ENCODE measurements around the gene HAX1.
"Not testable (repeated sequence)": the region's sequence is repeated elsewhere in the genome, so short reads cannot be mapped to it uniquely, and the experiment has no call there.

The HAX1 gene

DNA sequence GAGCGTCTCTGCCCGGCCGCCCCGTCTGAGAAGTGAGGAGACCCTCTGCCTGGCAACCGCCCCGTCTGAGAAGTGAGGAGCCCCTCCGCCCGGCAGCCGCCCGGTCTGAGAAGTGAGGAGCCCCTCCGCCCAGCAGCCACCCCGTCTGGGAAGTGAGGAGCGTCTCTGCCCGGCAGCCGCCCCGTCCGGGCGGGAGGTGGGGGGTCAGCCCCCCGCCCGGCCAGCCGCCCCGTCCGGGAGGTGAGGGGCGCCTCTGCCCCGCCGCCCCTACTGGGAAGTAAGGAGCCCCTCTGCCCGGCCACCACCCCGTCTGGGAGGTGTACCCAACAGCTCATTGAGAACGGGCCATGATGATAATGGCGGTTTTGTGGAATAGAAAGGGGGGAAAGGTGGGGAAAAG, 15.2 kb downstream of the HAX1 start:
- not testable (repeated sequence) for DNase-seq

DNA sequence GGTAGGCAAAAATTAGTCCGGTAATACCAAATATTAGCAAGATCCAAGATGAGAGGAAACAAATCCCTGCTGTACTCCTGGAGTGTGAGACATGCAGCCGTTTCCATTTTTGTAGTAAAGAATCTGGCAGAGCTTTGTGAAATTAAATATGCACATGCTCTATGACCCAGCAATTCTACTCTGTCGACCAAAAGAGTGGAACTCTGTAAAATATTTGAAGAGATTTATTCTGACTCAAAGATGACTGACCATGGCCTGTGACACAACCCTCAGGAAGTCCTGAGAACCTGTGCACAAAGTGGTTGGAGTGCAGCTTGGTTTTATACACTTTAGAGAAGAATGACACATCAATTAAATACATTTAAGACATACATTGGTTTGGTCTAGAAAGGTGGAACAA, 16.2 kb downstream of the HAX1 start:
- DNase-seq: no peak

DNA sequence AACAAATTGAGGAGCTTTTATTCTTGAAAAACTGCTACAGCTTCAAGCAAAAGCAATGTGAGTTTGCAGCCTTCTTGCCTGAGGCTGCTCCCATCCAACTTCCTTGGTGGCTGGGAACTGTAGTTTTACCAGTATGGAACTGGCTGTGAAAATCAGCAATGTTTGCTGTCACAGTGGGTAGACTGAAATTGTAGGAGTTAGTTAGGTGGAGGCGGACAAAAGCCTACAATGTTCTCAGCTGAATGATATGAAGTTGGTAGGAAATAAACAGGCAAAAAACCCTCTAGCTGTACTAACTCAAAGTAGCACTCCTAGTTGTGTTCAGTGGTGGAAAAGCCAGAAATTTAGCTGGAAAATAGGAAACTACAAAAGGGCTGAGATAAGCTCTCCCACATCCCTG, 18.5 kb downstream of the HAX1 start:
- DNase-seq: no peak

DNA sequence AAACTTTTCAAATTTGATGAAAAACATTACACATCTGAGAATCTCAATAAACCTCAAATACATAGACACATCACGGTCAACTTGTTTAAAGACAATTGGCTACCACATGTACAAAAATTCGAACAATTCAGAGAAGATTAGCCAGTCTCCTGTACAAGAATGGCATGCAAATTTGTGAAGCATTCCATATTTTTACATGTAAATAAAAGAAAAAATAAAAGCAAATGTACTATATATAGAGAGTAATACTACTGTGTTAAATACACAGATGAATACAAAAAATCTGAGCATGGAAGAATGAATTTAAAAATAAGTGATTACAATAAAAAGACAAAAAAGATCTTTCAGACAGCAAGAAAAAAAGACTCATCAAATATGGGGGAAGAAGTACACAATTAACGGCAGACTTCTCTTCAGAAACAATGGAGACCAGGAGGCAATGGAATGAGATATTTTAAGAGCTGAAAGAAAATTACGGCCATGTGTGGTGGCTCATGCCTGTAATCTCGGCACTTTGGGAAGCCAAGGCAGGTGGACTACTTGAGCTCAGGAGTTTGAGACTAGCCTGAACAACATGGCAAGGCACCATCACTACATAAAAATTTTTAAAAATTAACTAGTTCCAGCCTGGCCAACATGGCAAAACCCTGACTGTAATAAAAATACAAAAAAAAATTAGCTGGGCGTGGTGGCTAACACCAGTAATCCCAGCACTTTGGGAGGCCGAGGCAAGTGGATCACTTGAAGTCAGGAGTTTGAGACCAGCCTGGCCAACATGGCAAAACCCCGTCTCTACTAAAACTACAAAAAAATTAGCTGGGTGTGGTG, 23.2 kb downstream of the HAX1 start:
- no peak for DNase-seq

DNA sequence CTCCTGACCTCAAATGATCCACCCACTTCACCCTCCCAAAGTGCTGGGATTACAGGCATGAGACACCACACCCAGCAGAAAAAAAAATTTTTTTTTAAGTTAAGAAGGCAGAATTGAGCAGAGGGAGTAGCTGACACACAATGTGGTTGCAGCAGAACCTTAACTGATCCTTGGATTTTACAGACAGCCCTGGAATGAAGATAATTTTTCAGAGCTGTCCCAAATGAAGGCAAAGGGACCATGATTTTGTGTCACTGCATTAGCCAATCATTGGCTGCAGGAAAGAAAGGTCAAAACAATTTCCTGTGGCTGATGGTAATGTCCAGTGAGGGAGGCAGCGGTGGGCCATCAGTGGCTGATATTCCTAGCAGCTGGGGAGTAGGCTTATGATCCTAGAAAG, 29.2 kb downstream of the HAX1 start:
- DNase-seq: no peak

DNA sequence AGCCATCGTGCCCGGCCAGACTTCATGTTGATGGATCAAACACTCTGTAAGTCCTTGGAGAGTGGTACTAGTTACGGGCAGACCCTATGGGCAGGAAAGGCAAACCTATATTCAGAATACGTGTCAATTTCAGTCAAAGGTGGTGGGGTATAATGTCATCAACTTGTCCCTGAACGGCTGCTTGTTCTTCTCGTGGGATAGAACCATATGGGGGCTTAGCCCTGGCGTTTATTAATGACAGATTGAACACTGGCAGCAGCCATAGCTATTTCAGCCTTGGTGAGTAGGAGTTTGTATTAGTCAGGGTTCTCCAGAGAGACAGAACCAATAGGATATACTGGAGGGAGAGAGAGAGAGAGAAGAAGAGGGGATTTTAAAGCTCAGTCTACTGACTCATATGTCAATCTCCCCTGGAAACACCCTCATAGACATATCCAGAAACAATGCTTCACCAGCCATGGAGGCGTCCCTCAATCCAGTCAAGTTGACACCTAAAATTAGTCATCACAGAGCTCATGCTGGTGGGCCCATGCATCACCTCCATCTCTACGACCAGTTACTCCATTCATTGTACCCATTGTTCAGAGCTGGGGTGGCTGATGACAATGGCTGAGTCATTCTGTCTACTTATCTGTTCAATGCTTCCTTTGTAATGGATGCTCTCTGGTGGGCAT, 32.4 kb downstream of the HAX1 start:
- DNase-seq: no peak

DNA sequence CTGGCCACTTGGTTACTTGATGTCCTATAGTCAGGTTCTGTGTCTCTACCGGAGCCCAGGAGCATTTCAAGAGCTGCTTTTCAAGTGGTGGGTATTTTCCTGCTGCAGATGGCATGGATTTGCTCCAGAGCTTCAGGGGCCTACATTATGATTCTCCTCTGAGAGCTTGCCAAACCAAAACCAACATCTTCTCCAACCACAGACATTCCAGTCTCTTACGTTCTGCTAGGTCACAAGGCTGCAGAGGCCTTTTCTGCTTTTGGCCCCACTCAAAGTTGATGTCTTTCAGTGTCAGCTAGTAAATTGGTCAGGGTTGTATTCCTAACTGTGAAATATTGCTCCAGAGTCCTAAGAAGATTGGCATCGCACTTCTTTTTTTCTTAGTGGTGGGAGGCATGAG, 33.7 kb downstream of the HAX1 start:
- peak; percentile 16 for DNase-seq

DNA sequence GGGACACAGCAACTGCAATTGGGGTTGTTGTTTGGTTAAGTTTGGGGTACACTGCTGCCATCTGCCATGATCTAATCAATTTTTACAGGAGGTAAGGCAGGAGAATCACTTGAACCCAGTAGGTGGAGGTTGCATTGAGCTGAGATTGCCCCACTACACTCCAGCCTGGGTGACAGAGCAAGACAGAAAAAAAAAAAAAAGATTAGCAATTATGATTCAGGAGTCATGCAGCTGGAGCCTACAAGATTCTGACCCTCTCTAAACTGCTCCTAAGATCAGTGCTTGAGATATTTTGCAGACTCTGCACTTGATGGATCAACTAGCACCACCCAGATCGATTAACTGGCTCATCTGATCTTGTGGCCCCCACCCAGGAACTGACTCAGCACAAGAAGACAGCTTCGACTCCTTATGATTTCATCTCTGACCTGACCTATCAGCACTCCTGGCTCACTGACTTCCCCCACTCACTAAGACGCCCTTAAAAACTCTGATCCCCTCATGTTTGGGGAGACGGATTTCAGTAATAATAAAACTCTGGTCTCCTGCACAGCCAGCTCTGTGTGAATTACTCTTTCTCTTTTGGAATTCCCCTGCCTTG, 35.3 kb downstream of the HAX1 start:
- DNase-seq: not testable (repeated sequence)

DNA sequence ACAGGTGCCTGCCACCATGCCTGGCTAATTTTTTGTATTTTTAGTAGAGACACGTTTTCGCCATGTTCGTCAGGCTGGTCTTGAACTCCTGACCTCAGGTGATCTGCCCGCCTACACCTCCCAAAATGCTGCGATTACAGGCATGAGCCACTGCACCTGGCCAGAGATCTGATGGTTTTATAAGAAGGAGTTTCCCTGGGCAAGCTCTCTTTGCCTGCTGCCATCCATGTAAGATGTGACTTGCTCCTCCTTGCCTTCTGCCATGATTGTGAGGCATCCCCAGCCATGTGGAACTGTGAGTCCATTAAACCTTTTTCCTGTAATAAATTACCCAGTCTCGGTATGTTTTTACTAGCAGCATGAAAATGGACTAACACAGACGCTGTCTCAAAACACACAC, 36.7 kb downstream of the HAX1 start:
- not testable (repeated sequence) for DNase-seq

DNA sequence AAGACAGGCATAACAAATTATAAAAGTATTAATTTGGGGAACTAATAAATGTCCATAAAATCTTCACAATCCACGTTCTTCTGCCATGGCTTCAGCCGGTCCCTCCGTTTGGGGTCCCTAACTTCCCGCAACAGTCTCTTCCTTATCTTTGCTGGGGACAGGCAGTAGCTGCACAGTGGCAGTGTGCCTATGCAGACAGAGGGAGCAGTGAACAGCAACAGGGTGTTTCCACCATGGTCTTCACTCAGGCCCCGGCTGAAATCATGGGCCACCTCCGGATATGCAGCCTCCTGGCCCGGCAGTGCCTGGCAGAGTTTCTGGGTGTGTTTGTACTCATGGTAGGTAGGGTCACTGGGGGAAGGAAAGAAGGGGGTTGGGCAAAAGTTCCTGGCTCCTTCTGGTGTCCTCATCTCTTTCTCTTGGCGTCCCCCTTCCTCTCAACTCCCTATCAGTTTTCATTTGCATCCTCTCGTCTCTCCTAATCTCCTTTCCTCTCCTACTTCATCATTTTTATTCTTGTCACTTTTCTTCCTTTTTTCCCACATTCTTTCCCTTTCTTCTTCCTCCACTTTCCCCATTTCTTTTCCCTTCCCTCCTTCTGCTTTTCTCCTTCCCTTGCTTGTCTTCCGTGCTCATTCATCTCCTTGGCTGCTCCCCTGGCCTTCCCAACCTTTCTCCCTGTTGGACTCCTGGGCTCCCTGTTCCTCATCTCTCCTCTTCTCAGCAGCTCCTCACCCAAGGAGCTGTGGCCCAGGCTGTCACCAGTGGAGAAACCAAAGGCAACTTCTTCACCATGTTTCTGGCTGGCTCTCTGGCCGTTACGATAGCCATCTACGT, 40.0 kb downstream of the HAX1 start:
- DNase-seq: not testable (repeated sequence)

DNA sequence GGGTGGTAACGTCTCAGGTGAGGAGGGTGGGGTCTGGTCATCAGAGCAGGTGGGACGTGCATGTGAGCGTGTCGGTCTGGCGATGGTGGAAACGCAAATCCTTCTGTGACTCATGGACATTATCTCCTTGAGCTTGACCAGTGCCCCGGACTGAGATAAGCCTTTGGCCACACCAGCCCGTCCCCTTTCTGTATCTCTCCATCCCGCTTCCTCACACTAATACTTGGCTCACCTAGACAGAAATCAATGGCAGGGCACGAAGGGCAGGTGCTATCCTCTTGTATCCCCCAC, 40.6 kb downstream of the HAX1 start:
- no peak for DNase-seq

DNA sequence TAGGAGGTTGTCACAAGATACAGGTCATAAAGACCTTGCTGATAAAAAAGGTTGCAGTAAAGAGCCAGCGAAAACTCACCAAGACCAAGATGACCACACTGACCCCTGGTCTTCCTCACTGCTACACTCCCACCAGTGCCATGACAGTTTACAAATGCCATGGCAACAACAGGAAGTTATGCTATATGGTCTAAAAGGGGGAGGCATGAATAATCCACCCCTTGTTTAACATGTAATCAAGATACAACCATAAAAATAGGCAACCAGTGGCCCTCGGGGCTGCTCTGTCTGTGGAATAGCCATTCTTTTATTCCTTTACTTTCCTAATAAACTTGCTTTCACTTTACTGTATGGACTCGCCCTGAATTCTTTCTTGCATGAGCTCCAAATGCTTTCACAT, 41.8 kb downstream of the HAX1 start:
- not testable (repeated sequence) for DNase-seq

DNA sequence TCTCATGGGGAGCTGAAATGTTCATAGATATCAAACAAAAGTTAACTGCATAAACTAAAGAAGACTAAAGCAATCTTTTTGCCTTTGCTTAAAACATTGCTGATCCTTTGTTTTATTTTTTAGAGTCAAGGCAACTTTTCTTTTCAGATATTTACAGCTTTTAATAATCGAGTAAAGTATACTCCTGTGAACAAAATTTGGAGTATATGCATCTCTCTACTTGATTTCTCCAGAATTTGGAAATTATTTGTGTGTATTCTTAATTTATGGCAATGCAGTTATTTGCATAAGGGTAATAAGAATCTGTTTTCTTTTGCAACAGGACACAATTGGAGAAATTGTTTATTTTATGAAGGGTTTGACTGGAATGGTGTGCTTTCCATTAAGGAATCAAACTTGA, 44.3 kb downstream of the HAX1 start:
- DNase-seq: no peak

DNA sequence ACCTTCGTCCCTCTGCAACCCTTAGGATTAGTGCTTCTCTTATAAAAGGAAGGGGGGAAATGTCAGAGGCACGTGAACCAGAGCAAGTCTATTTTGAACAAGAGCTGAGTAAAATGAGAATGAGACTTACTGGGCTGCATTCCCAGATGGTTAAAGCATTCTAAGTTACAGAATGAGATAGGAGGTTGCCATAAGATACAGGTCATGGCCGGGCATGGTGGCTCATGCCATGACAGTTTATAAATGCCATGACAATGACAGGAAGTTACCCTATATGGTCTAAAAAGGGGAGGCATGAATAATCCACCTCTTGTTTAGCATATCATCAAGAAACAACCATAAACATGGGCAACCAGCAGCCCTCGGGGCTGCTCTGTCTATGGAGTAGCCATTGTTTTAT, 46.0 kb downstream of the HAX1 start:
- DNase-seq: no peak

DNA sequence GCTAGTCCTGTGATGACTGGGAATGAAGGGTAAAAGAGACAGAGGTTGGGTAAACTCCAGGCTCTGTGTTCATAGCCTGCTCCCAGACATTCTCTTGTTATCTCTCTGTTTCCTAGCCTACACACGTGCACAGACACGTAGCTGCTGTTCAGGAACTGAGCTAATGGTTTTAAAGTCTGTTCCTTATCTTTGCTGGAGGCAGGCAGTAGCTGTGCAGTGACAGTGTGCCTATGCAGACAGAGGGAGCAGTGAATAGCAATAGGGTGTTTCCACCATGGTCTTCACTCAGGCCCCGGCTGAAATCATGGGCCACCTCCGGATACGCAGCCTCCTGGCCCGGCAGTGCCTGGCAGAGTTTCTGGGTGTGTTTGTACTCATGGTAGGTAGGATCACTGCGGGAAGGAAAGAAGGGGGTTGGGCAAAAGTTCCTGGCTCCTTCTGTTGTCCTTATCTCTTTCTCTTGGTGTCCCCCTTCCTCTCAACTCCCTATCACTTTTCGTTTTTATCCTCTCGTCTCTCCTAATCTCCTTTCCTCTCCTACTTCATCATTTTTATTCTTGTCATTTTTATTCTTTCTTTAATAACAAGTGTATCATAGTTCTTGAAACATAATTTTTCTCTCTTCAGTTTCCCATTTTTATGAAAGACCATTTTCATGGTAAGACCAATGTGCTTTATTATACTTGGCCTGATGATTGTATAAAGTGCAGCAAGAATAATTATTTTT, 48.6 kb downstream of the HAX1 start, which contains the start of gene AQP10:
Gene AQP10 (plus strand): TSS at position 212 of the 727 bp plus-strand sequence. CDS start 63 bp downstream, at position 275.
- DNase-seq: no peak

DNA sequence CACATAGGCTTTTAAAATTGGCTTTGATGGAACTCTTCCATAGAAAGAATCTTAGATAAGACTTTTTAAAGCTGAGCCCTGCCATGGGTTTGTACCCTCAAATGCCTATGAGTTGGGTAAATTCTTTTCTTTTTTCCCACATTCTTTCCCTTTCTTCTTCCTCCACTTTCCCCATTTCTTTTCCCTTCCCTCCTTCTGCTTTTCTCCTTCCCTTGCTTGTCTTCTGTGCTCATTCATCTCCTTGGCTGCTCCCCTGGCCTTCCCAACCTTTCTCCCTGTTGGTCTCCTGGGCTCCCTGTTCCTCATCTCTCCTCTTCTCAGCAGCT, 49.1 kb downstream of the HAX1 start:
- DNase-seq: not testable (repeated sequence)

DNA sequence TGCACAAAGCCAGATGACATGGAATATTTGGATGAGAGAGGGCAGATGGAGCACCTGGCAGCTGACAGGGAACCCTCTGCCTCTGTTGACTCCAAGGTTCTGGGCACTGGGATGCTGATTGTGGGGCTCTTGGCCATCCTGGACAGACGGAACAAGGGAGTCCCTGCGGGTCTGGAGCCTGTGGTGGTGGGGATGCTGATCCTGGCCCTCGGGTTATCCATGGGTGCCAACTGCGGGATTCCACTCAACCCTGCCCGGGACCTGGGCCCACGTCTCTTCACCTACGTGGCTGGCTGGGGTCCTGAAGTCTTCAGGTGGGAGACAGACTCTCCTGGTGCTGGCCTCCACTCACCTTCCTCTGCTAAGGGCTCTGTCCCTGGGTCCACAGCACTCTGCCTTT, 51.1 kb downstream of the HAX1 start:
- no peak for DNase-seq

DNA sequence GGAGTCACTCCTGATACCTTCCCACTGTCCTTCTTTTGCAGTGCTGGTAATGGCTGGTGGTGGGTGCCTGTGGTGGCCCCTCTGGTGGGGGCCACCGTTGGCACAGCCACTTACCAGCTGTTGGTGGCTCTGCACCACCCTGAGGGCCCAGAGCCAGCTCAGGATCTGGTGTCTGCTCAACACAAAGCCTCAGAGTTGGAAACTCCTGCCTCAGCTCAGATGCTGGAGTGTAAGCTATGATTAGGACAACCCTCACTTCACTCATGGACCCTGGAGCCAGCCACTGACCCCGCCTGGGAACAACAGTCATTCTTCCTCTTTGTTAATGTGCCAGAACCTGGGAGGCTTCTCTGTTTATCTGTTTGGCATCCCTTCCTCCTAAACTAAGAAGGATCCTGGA, 51.8 kb downstream of the HAX1 start:
- no peak for DNase-seq

DNA sequence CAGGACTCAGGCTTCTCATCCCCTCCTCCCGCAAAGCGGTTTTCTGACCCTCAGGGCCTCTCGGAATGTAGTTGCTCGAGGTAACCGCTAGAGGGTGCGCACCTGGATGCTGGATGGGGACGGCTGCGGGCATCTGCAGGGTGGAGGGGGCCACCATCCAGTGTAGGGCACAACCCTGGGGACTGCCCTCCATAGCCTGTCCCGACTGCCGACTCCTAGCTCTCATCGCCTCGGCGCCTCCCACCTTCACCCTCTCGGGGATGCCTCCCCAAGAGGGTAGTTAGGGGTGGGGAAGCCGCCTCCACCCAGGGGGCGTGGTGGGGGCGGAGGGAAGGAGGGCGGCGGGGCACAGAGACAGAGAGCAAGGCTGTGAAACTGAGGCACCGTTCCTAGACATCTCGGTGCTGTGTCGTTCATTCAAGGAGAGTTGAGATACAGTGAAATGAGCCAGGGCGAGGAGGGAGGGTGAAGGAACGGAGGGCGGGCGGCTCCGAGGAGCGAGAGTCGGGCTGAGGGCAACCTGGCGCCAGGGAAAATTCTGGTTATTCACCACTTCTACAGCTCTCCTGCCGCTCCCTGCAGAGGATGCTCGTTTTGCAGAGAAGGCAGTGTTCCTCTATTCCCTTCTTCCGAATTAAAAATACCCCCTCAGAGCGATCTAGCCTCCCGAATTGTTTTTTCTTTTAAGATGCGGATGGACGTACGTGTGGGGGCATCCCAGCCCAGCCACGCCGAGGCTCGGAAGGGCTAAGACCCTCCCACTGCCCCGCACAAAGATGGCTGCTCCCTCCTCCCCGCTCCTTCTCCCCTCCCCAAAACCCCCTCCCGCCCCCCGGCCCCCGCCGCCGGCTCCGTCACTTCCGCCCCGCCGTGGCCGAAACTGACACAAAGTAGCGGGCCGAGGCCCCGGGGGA, 52.5 kb downstream of the HAX1 start, which contains the start of gene ATP8B2:
Gene ATP8B2 (plus strand): TSS at position 857 of the 914 bp plus-strand sequence. CDS start 2,617 bp downstream, outside the sequence.
- DNase-seq: peak; percentile 77

Measured in fibroblast of skin of back (primary cell).